HepG2 (cell line): Measurements from ENCODE around the gene CATSPERD. TPM values are rescaled to one million over a fixed set of nuclear protein-coding genes. Genes with fewer than 3 reads are reported as not detected.

Source experiments
- CBX1 ChIP-seq: IDR thresholded peaks from one replicate; pipeline ENCODE4 v1.6.1; 2016; ENCODE audit warnings: antibody characterized with exemption, low read depth
- DMAP1 ChIP-seq: IDR thresholded peaks from 2 replicates; pipeline ENCODE4 v1.6.1; 2016
- FLYWCH1 ChIP-seq: sonication (generic); formaldehyde crosslinking; IDR thresholded peaks from 2 replicates; pipeline ENCODE4 v1.8.1; 2023; ENCODE audit warnings: mild to moderate bottlenecking, missing genetic modification reagents
- FOXC1 ChIP-seq: sonication (generic); formaldehyde crosslinking; IDR thresholded peaks from 2 replicates; pipeline ENCODE4 v1.8.0; 2022; ENCODE audit warnings: mild to moderate bottlenecking, missing genetic modification reagents, borderline replicate concordance
- IRX3 ChIP-seq: sonication (generic); formaldehyde crosslinking; IDR thresholded peaks from 2 replicates; pipeline ENCODE4 v1.8.1; 2023; ENCODE audit warnings: mild to moderate bottlenecking, low read depth, missing genetic modification reagents, borderline replicate concordance
- JUN ChIP-seq: sonication (generic); formaldehyde crosslinking; IDR thresholded peaks from 2 replicates; pipeline ENCODE4 v1.4.0; 2020; ENCODE audit warnings: mild to moderate bottlenecking, missing genetic modification reagents
- NR2F1 ChIP-seq, 2 experiments: fragments of 450-650 bp in 1 of 2; formaldehyde crosslinking in 1 of 2; IDR thresholded peaks; 2 replicates each; pipeline versions ENCODE4 v1.5.0 to v1.6.1; 2016 to 2020; ENCODE audit warnings: mild to moderate bottlenecking in 1 of 2, missing compliant biosample characterization in 1 of 2, missing genetic modification reagents in 1 of 2, moderate library complexity in 1 of 2
- PRDM15 ChIP-seq: sonication (generic); formaldehyde crosslinking; IDR thresholded peaks from 2 replicates; pipeline ENCODE4 v1.4.0; 2020; ENCODE audit warnings: missing genetic modification reagents
- RBAK ChIP-seq: sonication (generic); formaldehyde crosslinking; IDR thresholded peaks from 2 replicates; pipeline ENCODE4 v1.5.1; 2020; ENCODE audit warnings: mild to moderate bottlenecking, missing genetic modification reagents
- RNF2 ChIP-seq: fragments of 450-650 bp; conservative IDR thresholded peaks from 2 replicates; pipeline ENCODE4 v1.6.1; 2016; ENCODE audit warnings: low read depth
- SETDB1 ChIP-seq: sonication (generic); formaldehyde crosslinking; IDR thresholded peaks from 2 replicates; pipeline ENCODE4 v1.5.1; 2020; ENCODE audit warnings: missing genetic modification reagents, mild to moderate bottlenecking, borderline replicate concordance
- SIN3B ChIP-seq: fragments of 150-350 bp; IDR thresholded peaks from 2 replicates; pipeline ENCODE4 v1.6.1; 2014; ENCODE audit warnings: low read length
- SMARCE1 ChIP-seq: fragments of 450-650 bp; IDR thresholded peaks from 2 replicates; pipeline ENCODE4 v1.6.1; 2017; ENCODE audit warnings: borderline replicate concordance
- SMC3 ChIP-seq: IDR thresholded peaks from 2 replicates; pipeline ENCODE4 v1.6.1; 2011; ENCODE audit warnings: low read length, improper control_type of control experiment
- SOX6 ChIP-seq, 2 experiments: fragments of 450-650 bp in 1 of 2; sonication (generic) in 1 of 2; formaldehyde crosslinking in 1 of 2; IDR thresholded peaks; 2 replicates each; pipeline versions ENCODE4 v1.4.0 to v1.6.1; 2017 to 2020; ENCODE audit warnings: antibody characterized with exemption in 1 of 2, mild to moderate bottlenecking in 1 of 2, missing genetic modification reagents in 1 of 2
- SP4 ChIP-seq: sonication (generic); formaldehyde crosslinking; IDR thresholded peaks from 2 replicates; pipeline ENCODE4 v1.8.1; 2023; ENCODE audit warnings: mild to moderate bottlenecking, missing genetic modification reagents
- ZEB1 ChIP-seq: IDR thresholded peaks from 2 replicates; pipeline ENCODE4 v1.6.1; 2012; ENCODE audit warnings: mild to moderate bottlenecking, low read depth, inconsistent platforms; ENCODE audit not compliant: insufficient replicate concordance
- ZNF263 ChIP-seq: sonication (generic); formaldehyde crosslinking; IDR thresholded peaks from 2 replicates; pipeline ENCODE4 v1.4.0; 2020; ENCODE audit warnings: missing genetic modification reagents
- ZNF333 ChIP-seq: sonication (generic); formaldehyde crosslinking; IDR thresholded peaks from 2 replicates; pipeline ENCODE4 v1.4.0; 2020; ENCODE audit warnings: mild to moderate bottlenecking, missing genetic modification reagents, borderline replicate concordance
- ZNF552 ChIP-seq: sonication (generic); formaldehyde crosslinking; IDR thresholded peaks from 2 replicates; pipeline ENCODE4 v1.9.0; 2022; ENCODE audit warnings: missing genetic modification reagents, mild to moderate bottlenecking, borderline replicate concordance
- ZNF598 ChIP-seq: sonication (generic); formaldehyde crosslinking; IDR thresholded peaks from 2 replicates; pipeline ENCODE4 v1.5.1; 2020; ENCODE audit warnings: mild to moderate bottlenecking, missing genetic modification reagents, borderline replicate concordance
- ZNF619 ChIP-seq: sonication (generic); formaldehyde crosslinking; IDR thresholded peaks from 2 replicates; pipeline ENCODE4 v1.4.0; 2020; ENCODE audit warnings: mild to moderate bottlenecking, missing genetic modification reagents
- ZNF75D ChIP-seq: sonication (generic); formaldehyde crosslinking; IDR thresholded peaks from 2 replicates; pipeline ENCODE4 v1.8.1; 2023; ENCODE audit warnings: missing genetic modification reagents, mild to moderate bottlenecking, borderline replicate concordance
- polyA plus RNA-seq, 8 experiments: library from polyadenylated mRNA; depleted of rRNA in 3 of 8; stranded (reverse) in 7 of 8; unstranded in 1 of 8; fragments of >200 nt; fragmentation: Illumina TruSeq in 4 of 8; extraction: Trizol in 4 of 8; gene quantifications; 2 replicates each; pipeline versions ENCODE4 v1.2.1 to v1.2.3, GENCODE V29; 2011 to 2016; ENCODE audit warnings: low read depth in 4 of 8, missing spikeins in 1 of 8, mixed read lengths in 1 of 8; ENCODE audit not compliant: insufficient read depth in 1 of 8
- total RNA-seq, 5 experiments: library from RNA; depleted of rRNA; stranded (reverse); fragments of >200 nt; fragmentation: Illumina TruSeq; extraction: Trizol; gene quantifications; 2 replicates each; pipeline ENCODE4 v1.2.3, GENCODE V29; 2016; ENCODE audit warnings: low read depth in 1 of 5
- TF ChIP-seq, protein P1 (sequence below): sonication (generic); formaldehyde crosslinking; IDR thresholded peaks from 2 replicates; pipeline ENCODE4 v1.8.0; 2022; ENCODE audit warnings: low read depth, missing genetic modification reagents

Gene CATSPERD
- total and polyA plus RNA-seq, 2 of the 13 experiments (the other 11 are each of a cell fraction or from before 2014, with no cell fraction given), result 0.04 TPM; not detected in 1

DNA sequence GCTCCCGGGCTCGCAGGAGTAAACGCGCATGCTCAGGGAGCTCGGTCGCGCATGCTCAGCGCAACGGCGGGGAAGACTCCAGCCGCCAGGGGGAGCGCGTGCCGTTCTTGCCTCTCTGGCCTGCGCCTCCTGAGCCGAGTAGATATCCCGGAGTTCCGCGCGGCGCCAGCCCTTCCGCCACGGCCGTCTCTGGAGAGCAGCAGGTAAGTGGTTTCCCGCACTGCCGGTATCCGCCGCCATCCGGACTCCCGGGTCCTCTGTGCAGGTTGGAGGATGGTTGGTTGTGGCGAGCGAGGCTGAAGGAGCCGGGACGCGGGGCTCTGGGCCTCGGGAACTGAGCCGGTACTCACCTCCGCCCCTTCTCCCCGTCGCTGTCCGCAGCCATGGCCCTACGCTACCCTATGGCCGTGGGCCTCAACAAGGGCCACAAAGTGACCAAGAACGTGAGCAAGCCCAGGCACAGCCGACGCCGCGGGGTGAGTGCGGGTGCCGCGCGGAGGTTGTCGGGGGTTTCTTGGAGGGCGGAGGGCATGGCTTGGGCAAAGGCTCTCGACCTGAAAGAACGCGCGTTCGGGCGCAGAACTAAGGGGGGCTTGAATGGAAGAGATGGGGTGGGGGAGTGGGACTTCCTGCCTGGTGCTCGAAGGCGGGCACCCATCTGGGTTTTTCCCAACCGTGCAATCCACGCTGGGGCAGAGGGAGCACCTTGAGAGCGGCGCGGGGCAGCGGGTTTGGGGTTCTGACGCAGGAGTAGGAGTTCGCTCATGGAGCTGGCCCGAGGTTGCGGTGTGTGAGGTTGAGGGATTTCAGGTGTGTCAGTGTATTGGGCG, 30.1 kb upstream of the CATSPERD start, which contains the start of gene RPL36 (continued):
- TF ChIP-seq PRDM15 (CRISPR knock-in tag) (0 out of 2 replicates have a peak, but pooled peaks have one; percentile 42), ZNF263 (CRISPR knock-in tag) (peak; percentile 36; the same call in 1 of the 2 replicates), ZEB1 (peak; percentile 65), FLYWCH1 (CRISPR knock-in tag) (no peak), RBAK (CRISPR knock-in tag) (no peak), ZNF619 (CRISPR knock-in tag) (peak; percentile 93), SIN3B (no peak), ZNF598 (0 out of 2 replicates have a peak, but pooled peaks have one; percentile 45), ZNF552 (CRISPR knock-in tag) (no peak), SOX6 (IDR thresholded peaks at IDR 0.05) (no peak), SOX6 (CRISPR knock-in tag; IDR thresholded peaks at IDR 0.05) (peak; percentile 62), NR2F1 (CRISPR knock-in tag; IDR thresholded peaks at IDR 0.05) (no peak), SETDB1 (no peak), SMC3 (no peak), SP4 (CRISPR knock-in tag) (peak; percentile 90), ZNF333 (no peak), FOXC1 (CRISPR knock-in tag) (peak; percentile 94), RNF2 (peak; percentile 74; the same call in 1 of the 2 replicates), ZNF75D (CRISPR knock-in tag) (no peak), JUN (CRISPR knock-in tag) (peak; percentile 72; the same call in 1 of the 2 replicates), CBX1 (no peak), DMAP1 (CRISPR knock-in tag) (peak; percentile 93), IRX3 (0 out of 2 replicates have a peak, but pooled peaks have one; percentile 58), SMARCE1 (no peak)
- TF ChIP-seq, protein P1, sequence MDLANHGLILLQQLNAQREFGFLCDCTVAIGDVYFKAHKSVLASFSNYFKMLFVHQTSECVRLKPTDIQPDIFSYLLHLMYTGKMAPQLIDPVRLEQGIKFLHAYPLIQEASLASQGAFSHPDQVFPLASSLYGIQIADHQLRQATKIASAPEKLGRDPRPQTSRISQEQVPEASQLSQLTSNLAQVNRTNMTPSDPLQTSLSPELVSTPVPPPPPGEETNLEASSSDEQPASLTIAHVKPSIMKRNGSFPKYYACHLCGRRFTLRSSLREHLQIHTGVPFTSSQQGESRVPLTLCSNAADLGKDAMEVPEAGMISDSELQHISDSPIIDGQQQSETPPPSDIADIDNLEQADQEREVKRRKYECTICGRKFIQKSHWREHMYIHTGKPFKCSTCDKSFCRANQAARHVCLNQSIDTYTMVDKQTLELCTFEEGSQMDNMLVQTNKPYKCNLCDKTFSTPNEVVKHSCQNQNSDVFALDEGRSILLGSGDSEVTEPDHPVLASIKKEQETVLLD, result peak; percentile 48; the same call in 1 of the 2 replicates
